DMS114 treated with DMSO at 0.1 percent for 48 hours (cell line): Measurements from ENCODE around the gene FZD1.

ENCODE experiments used
- DNase-seq: peaks from one replicate; lab custom pipeline; 2025; ENCODE audit not compliant: unreplicated experiment; lab: John Stamatoyannopoulos, UW

FZD1 gene

DNA sequence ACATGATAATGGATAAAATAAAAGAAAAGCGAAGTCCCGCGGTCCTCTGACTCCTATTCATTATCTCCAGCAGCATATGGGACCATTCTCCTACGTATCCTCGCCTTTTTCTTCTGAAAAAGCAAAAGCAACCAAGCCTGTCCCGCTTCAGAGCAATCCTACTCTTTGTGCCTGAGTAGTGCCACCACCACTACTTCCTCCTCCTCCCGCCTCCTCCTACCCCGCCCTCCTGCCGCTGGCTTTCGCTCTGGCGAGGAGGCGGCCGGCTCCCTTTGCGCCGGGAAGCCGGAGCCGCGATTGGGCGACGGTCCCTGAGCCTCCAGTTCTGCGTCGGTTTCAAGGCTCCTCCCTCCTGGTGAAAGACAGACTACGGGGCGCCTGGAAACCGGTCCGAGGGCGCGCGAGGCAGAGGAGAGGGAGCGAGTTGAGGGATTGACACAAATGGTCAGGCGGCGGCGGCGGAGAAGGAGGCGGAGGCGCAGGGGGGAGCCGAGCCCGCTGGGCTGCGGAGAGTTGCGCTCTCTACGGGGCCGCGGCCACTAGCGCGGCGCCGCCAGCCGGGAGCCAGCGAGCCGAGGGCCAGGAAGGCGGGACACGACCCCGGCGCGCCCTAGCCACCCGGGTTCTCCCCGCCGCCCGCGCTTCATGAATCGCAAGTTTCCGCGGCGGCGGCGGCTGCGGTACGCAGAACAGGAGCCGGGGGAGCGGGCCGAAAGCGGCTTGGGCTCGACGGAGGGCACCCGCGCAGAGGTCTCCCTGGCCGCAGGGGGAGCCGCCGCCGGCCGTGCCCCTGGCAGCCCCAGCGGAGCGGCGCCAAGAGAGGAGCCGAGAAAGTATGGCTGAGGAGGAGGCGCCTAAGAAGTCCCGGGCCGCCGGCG, at the start of gene FZD1:
Gene FZD1 (plus strand): TSS at position 388 of the 878 bp plus-strand sequence. CDS start 448 bp downstream, at position 836.
- peak; percentile 94 for DNase-seq

- no peak for DNase-seq
Measured at GRCh38 chr7:91226411-91226810, 37.8 kb upstream of the FZD1 start.

DNA sequence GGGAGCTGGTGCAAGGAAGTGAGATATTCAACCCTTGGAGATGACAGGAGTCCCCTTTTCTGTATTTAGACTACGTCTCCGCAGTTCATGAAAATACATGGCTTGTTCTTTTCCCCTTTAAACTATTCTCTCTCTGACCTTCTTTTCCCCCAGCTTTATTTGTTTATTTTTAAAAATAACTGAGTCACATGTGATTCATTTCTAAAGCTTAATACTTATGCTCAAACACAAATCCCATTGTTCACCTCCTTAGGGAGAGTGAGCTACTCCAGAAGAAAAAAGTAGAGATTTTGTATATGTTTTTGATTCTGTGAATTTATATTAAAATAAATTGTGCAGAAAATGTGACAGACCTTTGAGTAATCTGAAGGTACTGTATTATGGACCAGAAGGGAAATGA, 35.9 kb upstream of the FZD1 start:
- no peak for DNase-seq

DNA sequence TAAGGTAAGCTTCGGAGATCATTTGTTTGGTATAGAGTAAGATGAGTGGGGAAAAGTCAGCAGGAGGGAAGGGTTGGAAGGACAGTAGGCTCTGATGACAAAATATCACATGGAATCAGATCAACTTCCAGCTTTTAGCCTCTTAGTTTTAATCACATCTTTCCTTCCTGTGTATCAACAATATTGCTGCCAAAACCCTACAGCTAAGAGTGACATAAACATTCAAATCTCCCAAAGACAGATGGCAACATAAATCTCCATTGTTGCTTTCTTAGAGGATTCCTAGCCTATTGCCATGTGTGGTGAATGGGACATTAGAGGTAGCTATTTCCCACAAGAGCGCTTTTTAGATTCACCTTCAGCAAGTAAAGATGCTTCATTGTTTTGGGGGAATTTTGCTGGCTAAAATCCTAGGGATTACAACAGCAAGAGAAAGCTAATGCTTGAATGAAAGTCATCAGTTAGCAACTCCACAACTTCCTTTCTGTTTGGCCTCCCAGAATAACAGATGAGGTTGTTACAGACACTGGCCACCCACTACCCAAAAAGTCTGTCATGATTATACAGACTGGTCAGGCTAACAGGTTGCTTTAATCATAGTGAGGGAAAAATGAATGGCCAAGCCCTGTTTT, 35.2 kb upstream of the FZD1 start:
- DNase-seq, result no peak

DNA sequence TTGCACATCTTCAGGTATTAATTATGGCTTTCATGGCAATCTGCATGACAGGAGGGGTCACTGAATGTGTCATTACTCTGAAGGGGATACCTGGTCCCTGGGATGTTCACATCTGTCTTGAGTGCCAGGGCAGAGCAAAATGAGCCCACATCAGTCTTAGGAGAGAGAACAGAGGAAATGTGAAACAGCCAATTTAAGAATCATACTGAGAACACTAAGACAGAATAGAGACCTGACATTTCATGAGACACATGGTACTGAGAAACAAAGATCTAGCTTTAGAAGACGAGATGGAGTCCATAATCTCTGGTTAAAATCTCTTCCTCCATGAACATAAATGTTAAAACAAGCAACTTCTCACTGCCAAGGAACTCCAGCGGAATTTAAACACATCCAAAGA, 34.1 kb upstream of the FZD1 start:
- no peak for DNase-seq

DNA sequence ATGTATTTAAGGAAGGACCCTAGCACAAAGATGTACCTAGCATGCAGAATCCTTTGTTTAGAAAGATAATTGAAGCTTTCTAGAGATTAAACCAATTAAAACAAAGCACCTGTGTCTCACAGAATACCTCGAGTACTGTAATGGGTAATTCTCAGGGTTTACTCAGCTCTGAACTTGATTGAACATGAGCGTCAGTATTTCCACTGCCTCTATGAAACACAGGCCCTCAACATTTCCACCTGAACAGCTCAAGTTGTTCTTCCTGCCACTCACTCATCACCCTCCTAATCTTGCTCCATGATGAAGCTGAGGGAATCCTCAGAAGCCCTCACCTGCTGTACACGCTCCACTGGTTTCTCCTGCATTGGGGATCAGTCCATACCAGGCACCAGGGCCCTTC, 33.7 kb upstream of the FZD1 start:
- no peak for DNase-seq

DNA sequence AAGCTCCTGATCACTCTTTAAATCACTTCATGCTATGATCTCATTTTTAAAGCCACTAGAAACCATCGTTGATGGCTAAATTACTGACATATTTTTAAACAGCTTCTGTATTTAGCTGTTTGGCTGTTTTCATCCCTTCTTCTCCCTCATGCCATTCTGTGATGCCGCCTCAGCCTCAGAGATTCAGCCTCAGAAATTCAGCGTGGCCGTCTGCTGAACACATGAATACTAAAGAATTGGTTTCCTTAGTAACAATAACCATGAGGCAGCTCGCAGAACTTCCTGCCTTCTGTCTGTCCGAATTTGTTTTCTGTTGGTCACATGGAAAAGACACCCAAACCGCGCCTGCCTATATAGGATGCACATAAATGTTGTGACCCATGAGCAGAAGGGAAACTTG, 31.0 kb upstream of the FZD1 start:
- no peak for DNase-seq

GRCh38 chr7:91235211-91235832, 28.9 kb upstream of the FZD1 start:
- no peak for DNase-seq

DNA sequence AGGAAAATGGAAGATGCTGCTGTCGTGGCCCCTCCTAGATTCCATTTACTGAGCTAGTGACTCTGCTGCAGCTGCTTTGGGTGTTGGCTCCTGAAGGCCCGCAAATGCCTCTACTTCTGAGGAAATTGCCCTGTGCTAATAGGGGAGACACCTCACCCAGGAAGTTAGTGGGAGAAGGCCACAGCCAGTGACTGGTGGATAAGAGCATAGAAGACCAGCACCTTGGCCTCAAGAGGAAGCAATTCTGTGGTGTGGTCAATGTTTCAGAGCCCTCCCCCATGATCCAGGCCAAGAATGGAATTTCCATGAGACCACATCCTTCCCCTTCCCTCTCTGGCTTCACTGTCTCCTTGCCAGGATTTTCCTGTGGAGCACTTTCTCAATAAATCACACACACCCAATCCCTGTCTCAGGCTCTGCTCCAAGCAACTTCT, 25.0 kb upstream of the FZD1 start:
- DNase-seq, result no peak

DNA sequence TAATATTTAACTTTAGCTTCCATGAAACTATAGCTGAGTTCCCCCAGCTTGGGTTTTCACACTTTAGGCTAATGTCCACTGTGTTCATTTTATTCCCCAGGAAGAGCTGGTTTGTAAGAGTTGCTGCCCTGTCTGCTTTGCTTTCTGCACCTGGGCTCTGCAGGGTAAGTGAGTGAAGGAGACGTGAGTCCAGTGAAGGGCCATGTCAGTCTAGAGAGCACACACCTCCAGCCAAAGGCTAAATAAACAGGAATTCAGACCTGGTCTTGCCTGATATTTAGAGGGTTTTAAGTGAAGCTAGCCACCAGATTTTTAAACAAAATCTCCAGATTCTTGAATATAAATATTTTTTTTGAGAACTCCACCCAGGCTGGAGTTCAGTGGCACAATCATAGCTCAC, 24.5 kb upstream of the FZD1 start:
- no peak for DNase-seq

DNA sequence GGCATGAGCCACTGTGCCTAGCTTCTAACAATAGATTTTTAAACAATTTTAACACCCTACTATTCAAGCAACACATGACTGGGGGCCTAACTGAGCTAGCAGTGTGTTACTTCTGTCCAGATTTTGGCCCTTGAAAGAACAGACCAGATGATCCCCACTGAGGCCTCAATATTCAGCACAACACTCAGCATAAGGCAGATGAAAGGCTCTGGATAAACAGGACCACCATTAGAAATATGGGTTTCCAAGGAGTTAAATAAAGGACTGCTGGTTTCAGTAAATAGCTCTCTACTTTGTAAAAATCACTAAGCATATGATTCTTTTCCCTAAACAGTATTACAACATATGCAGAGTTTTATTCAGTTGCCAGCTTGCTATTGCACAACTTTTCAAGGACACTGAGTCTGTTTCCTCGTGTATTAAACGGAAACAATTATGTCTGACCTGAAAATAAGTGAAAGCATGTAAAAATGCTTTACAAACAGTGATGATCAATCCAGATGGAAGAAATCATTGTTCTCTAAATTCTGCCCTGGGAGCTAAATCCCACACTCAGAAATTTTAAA, 23.8 kb upstream of the FZD1 start:
- no peak for DNase-seq

DNA sequence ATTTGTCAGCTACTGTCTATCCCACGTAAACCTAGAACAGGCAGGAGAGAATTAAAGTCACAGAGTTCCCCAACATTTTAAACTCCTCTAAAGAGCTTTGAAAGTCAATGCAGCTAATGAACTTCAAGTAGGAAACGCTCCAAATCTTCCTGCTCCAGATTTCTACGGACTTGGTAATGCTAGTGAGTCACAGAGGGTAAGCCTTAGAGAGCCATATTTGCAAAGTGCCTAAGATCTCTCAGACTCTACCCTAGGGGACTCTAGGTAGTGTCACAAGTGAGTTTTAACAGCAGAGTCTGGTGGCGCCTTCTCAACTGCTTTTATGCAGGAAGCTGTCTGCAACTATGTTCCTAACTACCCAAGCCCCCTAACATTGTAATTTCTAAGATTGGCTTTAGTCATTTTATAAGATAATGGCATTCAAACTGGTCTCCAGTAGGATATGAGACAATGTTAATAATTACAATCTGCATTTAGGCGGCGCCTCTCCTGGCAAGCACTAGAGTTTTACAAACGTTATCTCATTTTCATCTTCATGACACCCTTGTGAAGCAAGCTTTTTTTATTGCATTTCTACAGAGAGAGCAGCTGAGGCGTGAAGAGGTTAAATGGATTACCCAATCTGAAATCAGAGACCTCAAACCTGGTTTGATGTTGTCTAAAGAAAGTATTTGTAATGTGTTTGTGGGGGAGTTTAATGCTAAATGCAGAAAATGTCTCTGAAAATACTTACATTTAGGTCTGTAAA, 22.0 kb upstream of the FZD1 start:
- DNase-seq, result no peak

GRCh38 chr7:91243591-91244301, 20.5 kb upstream of the FZD1 start:
- DNase-seq, result no peak

DNA sequence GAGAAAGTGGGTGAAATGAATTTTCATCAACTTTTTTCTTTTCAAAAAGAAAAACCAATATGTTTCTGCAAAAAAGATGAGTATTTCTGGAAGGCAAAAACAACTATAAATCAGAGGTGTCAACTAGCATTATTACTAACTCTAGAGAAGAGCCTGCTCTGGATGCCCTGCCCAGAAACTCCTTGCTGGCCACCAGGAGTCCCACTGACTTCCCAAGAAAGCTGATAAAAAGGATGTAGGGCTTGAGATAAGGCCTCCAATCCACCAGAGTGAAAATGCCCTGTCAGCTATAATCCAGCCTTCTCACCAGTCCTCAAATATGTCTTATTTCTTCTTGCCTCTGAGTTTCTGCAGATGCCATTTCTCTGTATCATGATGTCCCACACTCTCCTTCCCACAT, 16.7 kb upstream of the FZD1 start:
- no peak for DNase-seq

DNA sequence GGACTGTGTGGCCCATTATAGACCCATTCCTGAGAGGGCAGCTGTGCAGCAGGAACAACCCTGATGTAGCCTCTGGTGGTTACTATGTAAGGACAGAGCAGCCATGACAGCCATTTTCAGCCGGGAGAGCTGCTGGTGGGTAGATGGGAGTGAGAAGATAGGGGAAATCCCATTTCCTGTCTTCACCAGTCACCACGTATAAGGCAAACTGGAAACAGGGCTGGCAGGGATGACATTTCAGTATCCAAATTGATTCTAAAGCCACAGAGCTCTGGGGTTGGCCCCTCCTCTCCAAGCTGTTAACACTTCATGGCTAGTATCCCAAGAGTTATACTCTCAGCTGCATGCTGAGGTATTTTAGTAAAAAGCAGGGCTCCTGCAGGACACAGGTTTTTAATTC, 15.2 kb upstream of the FZD1 start:
- no peak for DNase-seq

GRCh38 chr7:91249506-91250233, 14.6 kb upstream of the FZD1 start:
- no peak for DNase-seq

DNA sequence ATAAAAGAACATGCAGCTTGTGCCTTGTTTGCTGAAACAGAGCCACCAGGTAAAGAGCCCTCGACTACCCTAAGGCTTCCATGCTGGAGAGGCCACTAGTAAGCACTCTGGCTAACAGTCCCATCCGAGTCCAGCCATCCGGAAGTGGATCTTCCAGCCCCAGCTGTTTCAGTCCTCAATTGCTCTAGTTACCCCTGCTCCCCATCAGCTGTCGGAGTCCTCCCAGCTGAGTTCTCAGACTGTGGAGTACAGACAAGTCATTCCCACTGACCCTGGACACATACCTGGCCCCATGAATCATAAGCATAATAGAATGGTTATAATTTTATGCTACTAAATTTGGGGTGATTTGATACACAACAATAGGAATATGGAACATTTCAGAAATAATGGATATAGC, 13.5 kb upstream of the FZD1 start:
- DNase-seq, result no peak

DNA sequence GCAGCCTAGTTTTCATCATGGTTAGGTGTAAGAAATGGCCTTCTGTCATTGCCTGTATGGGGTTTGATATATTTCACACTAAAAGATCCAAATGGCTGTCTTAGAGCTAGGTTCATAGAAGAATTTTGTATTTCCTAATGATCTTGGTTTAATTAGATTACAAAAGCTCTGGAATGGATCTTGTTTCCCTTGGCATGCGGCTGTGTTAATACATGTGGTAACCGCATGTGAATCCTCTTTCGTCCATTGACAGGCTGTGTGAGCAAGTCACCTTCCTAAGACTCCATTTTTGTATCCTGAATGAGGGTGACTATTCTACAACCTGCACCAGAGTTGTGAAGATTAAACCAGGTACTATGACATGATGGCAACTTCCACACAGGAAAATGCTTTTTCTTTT, 12.4 kb upstream of the FZD1 start:
- no peak for DNase-seq

GRCh38 chr7:91263384-91264045, 718 bp upstream of the FZD1 start:
- DNase-seq, result peak; percentile 58
